Bronchial epithelial cell (primary cell): Measurements from ENCODE around the gene TTYH2. TPM values are rescaled to one million over a fixed set of nuclear protein-coding genes. Genes with fewer than 3 reads are reported as not detected.

ENCODE experiments used
- DNase-seq: peaks from one replicate; pipeline ENCODE4 v3.0.0-alpha.2; 2010; ENCODE audit warnings: low read depth
- FAIRE-seq: peaks from 2 replicates; lab custom pipeline; 2011; peaks lifted over from hg19 to GRCh38; lab: Jason Lieb, UNC
- H3K27me3 ChIP-seq: 2 replicates; pipeline ENCODE4 v1.5.1; 2011; ENCODE audit warnings: low read length; ENCODE audit not compliant: control insufficient read depth, insufficient read depth
- H3K36me3 ChIP-seq: 2 replicates; pipeline ENCODE4 v1.5.1; 2011; ENCODE audit warnings: low read length; ENCODE audit not compliant: control insufficient read depth, insufficient read depth
- H3K4me3 ChIP-seq: 2 replicates; pipeline ENCODE4 v1.5.1; 2011; ENCODE audit warnings: mild to moderate bottlenecking, low read depth, low read length, control low read depth
- CTCF ChIP-seq: IDR thresholded peaks from 2 replicates; pipeline ENCODE4 v1.5.1; 2011; ENCODE audit warnings: mild to moderate bottlenecking, moderate library complexity, low read length, control low read depth, inconsistent platforms; ENCODE audit not compliant: insufficient read depth, severe bottlenecking
- total RNA-seq: library from RNA; depleted of rRNA; stranded (reverse); fragments of >200 nt; gene quantifications from 2 replicates; pipeline ENCODE4 v1.2.1, GENCODE V29; 2014

TTYH2 gene
- total RNA-seq, 1 donor from 2014 or later, result 2.4 TPM

GRCh38 chr17:74282587-74283370, 69.4 kb downstream of the TTYH2 start:
- TF ChIP-seq CTCF, result no peak
- Histone ChIP-seq H3K27me3 (peaks cover 1% of the 10 kb centered on the region), H3K36me3 (no peaks in the 10 kb centered on the region), H3K4me3 (no peak overlapping the region)
- DNase-seq (peak; percentile 91), FAIRE-seq (no peak)

GRCh38 chr17:74283371-74283673, 70.0 kb downstream of the TTYH2 start:
- TF ChIP-seq CTCF, result no peak
- Histone ChIP-seq H3K4me3 (no peak overlapping the region), H3K27me3 (peaks cover 1% of the 10 kb centered on the region), H3K36me3 (no peaks in the 10 kb centered on the region)
- DNase-seq, result no peak
- no peak for FAIRE-seq

GRCh38 chr17:74287031-74287602, 73.7 kb downstream of the TTYH2 start:
- no peak for TF ChIP-seq CTCF
- Histone ChIP-seq H3K27me3 (peaks cover 1% of the 10 kb centered on the region), H3K36me3 (no peaks in the 10 kb centered on the region), H3K4me3 (no peak overlapping the region)
- FAIRE-seq (no peak), DNase-seq (no peak)

- TF ChIP-seq CTCF, result no peak
- Histone ChIP-seq H3K4me3 (no peak overlapping the region), H3K36me3 (no peaks in the 10 kb centered on the region), H3K27me3 (peaks cover 1% of the 10 kb centered on the region)
- FAIRE-seq (no peak), DNase-seq (peak; percentile 70)
Measured at GRCh38 chr17:74288785-74289184, 75.4 kb downstream of the TTYH2 start.

- H3K4me3 ChIP-seq, result no peak overlapping the region
- FAIRE-seq (no peak), DNase-seq (no peak)
- no peak for TF ChIP-seq CTCF
- peaks cover 1% of the 10 kb centered on the region for H3K27me3 ChIP-seq
- no peaks in the 10 kb centered on the region for H3K36me3 ChIP-seq
Measured at GRCh38 chr17:74289688-74290087, 76.3 kb downstream of the TTYH2 start.
